Common myeloid progenitor, CD34-positive (primary cell): ENCODE results near the gene SLC7A6.
A peak's percentile ranks its signal among the peaks of the same experiment; 100 is the strongest.

Experiments used
- CTCF ChIA-PET: fragments of 350-600 bp; sonication (Branson Sonifier 250); formaldehyde crosslinking; loops from one replicate; lab custom pipeline; 2021; ENCODE audit warnings: antibody characterized with exemption; lab: Charles Lee
- POLR2A ChIA-PET: fragments of 350-600 bp; sonication (Branson Sonifier 250); formaldehyde crosslinking; loops from one replicate; lab custom pipeline; 2021; ENCODE audit warnings: antibody characterized with exemption; lab: Charles Lee
- DNase-seq, 3 donors: peaks; one replicate each; pipeline versions ENCODE4 v3.0.0 to v3.0.0-alpha.2; 2013
- H3K27ac ChIP-seq, 2 experiments: 1 replicate in 1 of 2; 2 replicates in 1 of 2; pipeline ENCODE4 v1.7.0; 2013; ENCODE audit warnings: inconsistent platforms in 2 of 2, low read length in 2 of 2, mild to moderate bottlenecking in 2 of 2, low read depth in 1 of 2, moderate library complexity in 1 of 2; ENCODE audit not compliant: severe bottlenecking in 2 of 2, insufficient read depth in 1 of 2, poor library complexity in 1 of 2
- H3K27me3 ChIP-seq, 5 experiments: replicated peaks in 2 of 5; 1 replicate in 3 of 5; 2 replicates in 2 of 5; pipeline versions ENCODE4 v1.6.1 to v1.7.0; 2013; ENCODE audit warnings: low read length in 4 of 5, mild to moderate bottlenecking in 2 of 5, moderate library complexity in 2 of 5, inconsistent platforms in 1 of 5; ENCODE audit not compliant: insufficient read depth in 5 of 5, control insufficient read depth in 4 of 5
- H3K36me3 ChIP-seq, 4 experiments: 1 replicate in 2 of 4; 2 replicates in 2 of 4; pipeline versions ENCODE4 v1.6.1 to v1.7.0; 2013; ENCODE audit warnings: low read length in 3 of 4, control low read depth in 1 of 4, mild to moderate bottlenecking in 1 of 4; ENCODE audit not compliant: control insufficient read depth in 4 of 4, insufficient read depth in 4 of 4
- H3K4me1 ChIP-seq, 4 experiments: 1 replicate in 3 of 4; 2 replicates in 1 of 4; pipeline versions ENCODE4 v1.6.1 to v1.7.1; 2013; ENCODE audit warnings: low read length in 3 of 4, mild to moderate bottlenecking in 3 of 4, control low read depth in 1 of 4, inconsistent platforms in 1 of 4, moderate library complexity in 1 of 4; ENCODE audit not compliant: control insufficient read depth in 4 of 4, insufficient read depth in 4 of 4; ENCODE audit errors: control extremely low read depth in 1 of 4
- H3K4me3 ChIP-seq, 7 experiments: 1 replicate in 4 of 7; 2 replicates in 3 of 7; pipeline versions ENCODE4 v1.5.1 to v1.7.0; 2013; ENCODE audit warnings: mild to moderate bottlenecking in 7 of 7, low read length in 6 of 7, moderate library complexity in 6 of 7, inconsistent platforms in 2 of 7, low read depth in 2 of 7, control low read depth in 1 of 7; ENCODE audit not compliant: insufficient read depth in 4 of 7, control insufficient read depth in 1 of 7; ENCODE audit errors: extremely low read depth in 1 of 7
- H3K9me3 ChIP-seq, 5 experiments: 1 replicate in 4 of 5; 2 replicates in 1 of 5; pipeline versions ENCODE4 v1.6.1 to v1.7.1; 2013; ENCODE audit warnings: low read length in 4 of 5, mild to moderate bottlenecking in 2 of 5, inconsistent platforms in 1 of 5, low read depth in 1 of 5, moderate library complexity in 1 of 5; ENCODE audit not compliant: control insufficient read depth in 4 of 5, insufficient read depth in 2 of 5; ENCODE audit errors: control extremely low read depth in 1 of 5
- WGBS: methylation state at CpG from one replicate; pipeline ENCODE4 v1.1.5; 2013; ENCODE audit not compliant: insufficient coverage; 5-methylcytosine and 5-hydroxymethylcytosine counted together

The SLC7A6 gene

GRCh38 chr16:68244903-68245853, 19.1 kb upstream of the SLC7A6 start, which contains the start of gene PLA2G15:
TSS of gene PLA2G15 (plus strand) at chr16:68245373. CDS start at chr16:68245427, 54 bp downstream.
- WGBS, result under 1% methylated on average over 70 of the region's 75 CpGs
- ChIA-PET CTCF (interaction anchor here (0.7 to 7.8 kb wide), 10 partner anchors 15 to 87 kb away, joined by 3 to 92 read pairs (median 3); partner anchors contain the start of gene SLC7A6), POLR2A (interaction anchor here (0.5 to 1.3 kb wide), 2 partner anchors 87 to 122 kb away, joined by 3 to 6 read pairs; no protein-coding TSS in a partner anchor)
- Histone ChIP-seq H3K4me3 (peak within 1 kb of the TSS; percentile 69 to 99 (median 92)), H3K9me3 (no peaks in the 10 kb centered on the region), H3K36me3 (peaks cover 0 to 13% (median 2%) of the 10 kb centered on the region in 4 experiments), H3K4me1 (peaks cover 4 to 39% (median 34%) of the 10 kb centered on the region in 4 experiments), H3K27me3 (no peaks in the 10 kb centered on the region), H3K27ac (peak within 1 kb of the TSS in 1 of 2 experiments; percentile 66)
- peak; percentile 93 to 97 (median 96) for DNase-seq

GRCh38 chr16:68246121-68246520, 18.2 kb upstream of the SLC7A6 start:
- peak overlapping the region in 6 of 7 experiments; percentile 69 to 99 (median 93) for H3K4me3 ChIP-seq
- H3K36me3 ChIP-seq, result peaks cover 0 to 20% (median 4%) of the 10 kb centered on the region in 4 experiments
- no peak overlapping the region for H3K27ac ChIP-seq
- POLR2A ChIA-PET, result no interaction called here
- WGBS, result 98% methylated on average over 7 of the region's 7 CpGs
- DNase-seq, result no peak
- no peaks in the 10 kb centered on the region for H3K9me3 ChIP-seq
- H3K4me1 ChIP-seq, result peaks cover 4 to 39% (median 34%) of the 10 kb centered on the region in 4 experiments
- CTCF ChIA-PET, result interaction anchor here (0.9 to 7.8 kb wide), 4 partner anchors 14 to 81 kb away, joined by 3 to 92 read pairs (median 42); partner anchors contain the start of gene SLC7A6
- no peaks in the 10 kb centered on the region for H3K27me3 ChIP-seq

GRCh38 chr16:68246666-68247065, 17.7 kb upstream of the SLC7A6 start:
- peak overlapping the region in 2 of 7 experiments; percentile 30 to 72 for H3K4me3 ChIP-seq
- no peaks in the 10 kb centered on the region for H3K27me3 ChIP-seq
- H3K36me3 ChIP-seq, result peaks cover 0 to 21% (median 5%) of the 10 kb centered on the region in 4 experiments
- POLR2A ChIA-PET, result no interaction called here
- no peak overlapping the region for H3K27ac ChIP-seq
- CTCF ChIA-PET, result interaction anchor here (7.7 to 7.8 kb wide), 2 partner anchors 13 to 81 kb away, joined by 72 to 92 read pairs; no protein-coding TSS in a partner anchor
- 98% methylated on average over 5 of the region's 5 CpGs for WGBS
- no peak for DNase-seq
- H3K9me3 ChIP-seq, result no peaks in the 10 kb centered on the region
- H3K4me1 ChIP-seq, result peaks cover 4 to 39% (median 34%) of the 10 kb centered on the region in 4 experiments

GRCh38 chr16:68247400-68247799, 16.9 kb upstream of the SLC7A6 start:
- H3K4me3 ChIP-seq, result peak overlapping the region in 3 of 7 experiments; percentile 30 to 72 (median 34)
- H3K27me3 ChIP-seq, result no peaks in the 10 kb centered on the region
- no peak for DNase-seq
- H3K27ac ChIP-seq, result no peak overlapping the region
- H3K4me1 ChIP-seq, result peaks cover 4 to 39% (median 34%) of the 10 kb centered on the region in 4 experiments
- POLR2A ChIA-PET, result no interaction called here
- peaks cover 0 to 28% (median 8%) of the 10 kb centered on the region in 4 experiments for H3K36me3 ChIP-seq
- CTCF ChIA-PET, result interaction anchor here (2.4 to 7.8 kb wide), 4 partner anchors 13 to 81 kb away, joined by 7 to 92 read pairs (median 42); no protein-coding TSS in a partner anchor
- H3K9me3 ChIP-seq, result no peaks in the 10 kb centered on the region
- WGBS, result 71% methylated on average over 3 of the region's 4 CpGs

GRCh38 chr16:68247932-68248331, 16.4 kb upstream of the SLC7A6 start:
- Histone ChIP-seq H3K27me3 (no peaks in the 10 kb centered on the region), H3K4me3 (no peak overlapping the region), H3K36me3 (peaks cover 0 to 31% (median 10%) of the 10 kb centered on the region in 4 experiments), H3K9me3 (no peaks in the 10 kb centered on the region), H3K4me1 (peaks cover 4 to 39% (median 34%) of the 10 kb centered on the region in 4 experiments), H3K27ac (no peak overlapping the region)
- no peak for DNase-seq
- ChIA-PET CTCF (interaction anchor here (0.7 to 2.7 kb wide), 6 partner anchors 10 to 81 kb away, joined by 3 to 11 read pairs (median 3); partner anchors contain the start of gene SLC7A6), POLR2A (no interaction called here)
- WGBS, result 95% methylated on average over 2 of the region's 4 CpGs

- ChIA-PET CTCF (interaction anchor here (0.9 to 2.7 kb wide), 6 partner anchors 9 to 79 kb away, joined by 3 to 11 read pairs (median 4); partner anchors contain the start of genes PRMT7, SLC7A6 and SLC7A6OS), POLR2A (no interaction called here)
- peaks cover 0 to 41% (median 14%) of the 10 kb centered on the region in 4 experiments for H3K36me3 ChIP-seq
- no peaks in the 10 kb centered on the region for H3K27me3 ChIP-seq
- DNase-seq, result no peak
- 100% methylated on average over 4 of the region's 4 CpGs for WGBS
- H3K4me1 ChIP-seq, result peaks cover 4 to 35% (median 30%) of the 10 kb centered on the region in 4 experiments
- H3K27ac ChIP-seq, result no peak overlapping the region
- no peak overlapping the region for H3K4me3 ChIP-seq
- no peaks in the 10 kb centered on the region for H3K9me3 ChIP-seq
Measured at GRCh38 chr16:68249371-68249770, 15.0 kb upstream of the SLC7A6 start.
